Measurements from ENCODE around the gene PINK1.

Gene PINK1

DNA sequence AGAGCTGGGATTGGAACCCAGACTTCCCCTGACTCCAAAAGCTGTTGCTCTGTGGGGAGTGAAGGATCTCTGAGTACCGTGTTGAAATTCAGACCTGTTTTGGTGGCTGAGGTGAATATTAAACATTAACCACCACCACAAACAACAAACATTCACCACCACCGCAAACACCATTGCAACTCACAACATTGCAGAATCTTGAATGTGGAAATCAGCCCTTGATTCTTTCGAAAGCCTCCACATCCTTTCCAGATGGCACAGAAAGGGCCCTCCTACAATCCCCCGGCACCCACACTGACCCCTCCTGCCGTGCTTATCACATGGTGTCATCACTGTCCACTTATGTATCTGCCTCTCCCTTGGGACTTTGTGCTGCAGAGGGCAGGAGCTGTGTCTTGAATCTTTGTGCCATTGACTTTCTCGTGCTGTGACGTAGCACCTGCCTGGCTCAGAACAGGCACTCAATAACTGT, 42.9 kb upstream of the PINK1 start:
- no peak overlapping the region for H3K4me3 ChIP-seq (ENCODE audit: low read length)
- no peak for TF ChIP-seq CTCF (conservative IDR thresholded peaks at IDR 0.05; ENCODE audit: low read depth, low read length)
- DNase-seq (ENCODE audit: low read depth): no peak

DNA sequence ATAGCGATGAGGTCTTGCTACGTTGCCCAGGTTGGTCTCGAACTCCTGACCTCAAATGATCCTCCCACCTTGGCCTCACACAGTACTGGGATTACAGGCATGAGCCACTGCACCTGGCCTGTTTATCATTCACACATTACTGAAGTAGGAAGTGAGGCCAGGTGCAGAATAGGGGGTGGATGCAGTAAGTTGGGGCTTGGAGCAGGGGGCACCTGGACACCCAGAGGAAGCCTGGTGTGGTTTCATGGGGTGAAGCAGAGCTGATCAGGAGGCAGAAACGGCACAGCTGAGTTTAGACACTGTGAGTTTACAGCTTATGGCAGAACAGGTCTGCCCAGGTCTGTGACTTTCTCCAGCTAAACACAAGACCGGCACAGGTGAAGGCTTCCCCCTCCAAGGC, 39.5 kb upstream of the PINK1 start:
- no peak for DNase-seq (ENCODE audit: low read depth)
- no peak for TF ChIP-seq CTCF (conservative IDR thresholded peaks at IDR 0.05; ENCODE audit: low read depth, low read length)
- H3K4me3 ChIP-seq (ENCODE audit: low read length): no peak overlapping the region

GRCh38 chr1:20594746-20595145, 38.5 kb upstream of the PINK1 start:
- no peak for TF ChIP-seq CTCF (conservative IDR thresholded peaks at IDR 0.05; ENCODE audit: low read depth, low read length)
- DNase-seq (ENCODE audit: low read depth): no peak
- no peak overlapping the region for H3K4me3 ChIP-seq (ENCODE audit: low read length)

- TF ChIP-seq CTCF (conservative IDR thresholded peaks at IDR 0.05; ENCODE audit: low read depth, low read length): no peak
- no peak for DNase-seq (ENCODE audit: low read depth)
- H3K4me3 ChIP-seq (ENCODE audit: low read length): no peak overlapping the region
Observed at GRCh38 chr1:20596106-20596505, 37.2 kb upstream of the PINK1 start.

DNA sequence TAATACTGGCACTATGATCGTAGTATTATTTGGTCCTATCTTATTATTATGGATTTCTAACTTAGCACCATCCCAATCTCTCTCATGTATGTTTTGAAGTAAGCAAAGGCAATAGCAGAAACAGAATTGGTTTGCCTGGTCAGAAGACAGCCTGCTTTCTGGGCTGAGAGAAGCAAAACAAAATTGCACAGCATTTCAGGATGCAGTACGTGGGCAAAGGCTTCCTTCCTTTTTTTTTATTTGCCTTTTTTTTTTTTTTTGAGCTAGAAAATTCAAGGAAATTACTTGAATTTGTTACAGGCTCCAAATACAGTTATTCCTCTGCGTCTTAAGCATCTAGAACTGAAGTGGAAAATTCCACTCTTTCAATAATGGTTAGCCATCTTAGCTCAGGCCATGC, 35.6 kb upstream of the PINK1 start:
- no peak overlapping the region for H3K4me3 ChIP-seq (ENCODE audit: low read length)
- TF ChIP-seq CTCF (conservative IDR thresholded peaks at IDR 0.05; ENCODE audit: low read depth, low read length): no peak
- no peak for DNase-seq (ENCODE audit: low read depth)

DNA sequence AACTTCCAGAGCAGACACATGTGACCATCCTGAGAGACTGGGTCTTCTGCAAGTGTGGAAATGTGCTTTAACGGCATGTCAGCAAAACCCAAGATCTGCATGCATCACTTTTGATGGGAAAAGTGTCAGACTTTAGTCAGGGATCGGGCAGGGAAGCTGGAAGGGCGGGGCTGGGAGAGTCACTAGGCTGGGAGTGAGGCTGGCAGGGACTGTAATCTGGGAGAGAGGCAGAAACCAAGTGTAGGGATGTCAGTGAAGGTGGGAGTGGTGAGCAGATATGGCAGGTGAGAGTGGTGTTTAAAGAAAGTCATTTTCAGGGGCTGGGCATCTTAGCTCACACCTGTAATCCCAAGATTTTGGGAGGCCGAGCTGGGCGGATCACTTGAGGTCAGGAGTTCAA, 33.1 kb upstream of the PINK1 start:
- DNase-seq (ENCODE audit: low read depth): no peak
- no peak for TF ChIP-seq CTCF (conservative IDR thresholded peaks at IDR 0.05; ENCODE audit: low read depth, low read length)
- no peak overlapping the region for H3K4me3 ChIP-seq (ENCODE audit: low read length)

GRCh38 chr1:20601129-20601825, 32.0 kb upstream of the PINK1 start:
- no peak for TF ChIP-seq CTCF (conservative IDR thresholded peaks at IDR 0.05; ENCODE audit: low read depth, low read length)
- H3K4me3 ChIP-seq (ENCODE audit: low read length): no peak overlapping the region
- DNase-seq (ENCODE audit: low read depth): no peak
